RPMI8226 (cell line): Measurements from ENCODE around the gene NDUFV1.
"Not testable (repeated sequence)": the region's sequence is repeated elsewhere in the genome, so short reads cannot be mapped to it uniquely, and the experiment has no call there.

Experiments
- DNase-seq: peaks from one replicate; pipeline ENCODE4 v3.0.0-alpha.2; 2015

The NDUFV1 gene

GRCh38 chr11:67611704-67612587, 5.2 kb downstream of the NDUFV1 start:
- no peak for DNase-seq

- DNase-seq: no peak
These were observed 6.0 kb downstream of the NDUFV1 start for GRCh38 chr11:67612751-67613150.

- DNase-seq: no peak
These were observed 6.7 kb downstream of the NDUFV1 start for GRCh38 chr11:67613313-67613959.

- DNase-seq: peak; percentile 92
These were observed 7.4 kb downstream of the NDUFV1 start for GRCh38 chr11:67613960-67614715.

- peak; percentile 77 for DNase-seq
These were observed 8.3 kb downstream of the NDUFV1 start for GRCh38 chr11:67614730-67615714.

- no peak for DNase-seq
These were observed 9.1 kb downstream of the NDUFV1 start for GRCh38 chr11:67615728-67616430.

GRCh38 chr11:67616431-67617242, 9.9 kb downstream of the NDUFV1 start:
- no peak for DNase-seq

- DNase-seq: no peak
These were observed 10.7 kb downstream of the NDUFV1 start for GRCh38 chr11:67617243-67617953.

- DNase-seq: not testable (repeated sequence)
These were observed 12.3 kb downstream of the NDUFV1 start for GRCh38 chr11:67618901-67619659.

- not testable (repeated sequence) for DNase-seq
These were observed 13.2 kb downstream of the NDUFV1 start for GRCh38 chr11:67619683-67620618.

GRCh38 chr11:67620621-67621020, 13.9 kb downstream of the NDUFV1 start:
- DNase-seq: not testable (repeated sequence)

GRCh38 chr11:67621928-67622327, 15.2 kb downstream of the NDUFV1 start:
- not testable (repeated sequence) for DNase-seq

- DNase-seq: not testable (repeated sequence)
These were observed 16.2 kb downstream of the NDUFV1 start for GRCh38 chr11:67622905-67623304.

GRCh38 chr11:67623795-67624194, 17.1 kb downstream of the NDUFV1 start:
- not testable (repeated sequence) for DNase-seq

- DNase-seq: not testable (repeated sequence)
These were observed 19.5 kb downstream of the NDUFV1 start for GRCh38 chr11:67626131-67626833.

- DNase-seq: no peak
These were observed 20.2 kb downstream of the NDUFV1 start for GRCh38 chr11:67626970-67627369.

GRCh38 chr11:67627441-67627811, 20.7 kb downstream of the NDUFV1 start:
- DNase-seq: no peak
